EH (cell line): Measurements from ENCODE around the gene HAUS1.
"Not testable (repeated sequence)": the region's sequence is repeated elsewhere in the genome, so short reads cannot be mapped to it uniquely, and the experiment has no call there.

Experiments used
- DNase-seq: peaks from one replicate; pipeline ENCODE4 v3.0.0-alpha.2; 2015; ENCODE audit warnings: low read depth

Gene HAUS1

GRCh38 chr18:46095532-46095931 lies 8.7 kb upstream of the HAUS1 start:
- DNase-seq: no peak

GRCh38 chr18:46096651-46097300 lies 7.4 kb upstream of the HAUS1 start:
- DNase-seq: peak; percentile 4

GRCh38 chr18:46097431-46097800 lies 6.8 kb upstream of the HAUS1 start:
- no peak for DNase-seq

GRCh38 chr18:46097801-46098615 lies 6.2 kb upstream of the HAUS1 start, which contains the start of gene ATP5F1A:
TSS of gene ATP5F1A (minus strand) at chr18:46098296. CDS start at chr18:46098231, 65 bp downstream.
- peak; percentile 89 for DNase-seq

- DNase-seq: no peak
Observed at GRCh38 chr18:46098616-46098933, 5.6 kb upstream of the HAUS1 start.

GRCh38 chr18:46099463-46099862 lies 4.7 kb upstream of the HAUS1 start:
- DNase-seq: no peak

- DNase-seq: no peak
Observed at GRCh38 chr18:46109386-46109785, 5.2 kb downstream of the HAUS1 start.

- DNase-seq: no peak
Observed at GRCh38 chr18:46110406-46110805, 6.2 kb downstream of the HAUS1 start.

- DNase-seq: no peak
Observed at GRCh38 chr18:46113751-46114150, 9.6 kb downstream of the HAUS1 start.

GRCh38 chr18:46126625-46127024 lies 22.4 kb downstream of the HAUS1 start:
- not testable (repeated sequence) for DNase-seq

- no peak for DNase-seq
Observed at GRCh38 chr18:46130061-46130460, 25.9 kb downstream of the HAUS1 start.

- DNase-seq: not testable (repeated sequence)
Observed at GRCh38 chr18:46130549-46130948, 26.4 kb downstream of the HAUS1 start.

- DNase-seq: no peak
Observed at GRCh38 chr18:46133534-46133933, 29.3 kb downstream of the HAUS1 start.

- DNase-seq: peak; percentile 16
Observed at GRCh38 chr18:46134920-46135675, 30.9 kb downstream of the HAUS1 start.

- no peak for DNase-seq
Observed at GRCh38 chr18:46140173-46140572, 36.0 kb downstream of the HAUS1 start.

- no peak for DNase-seq
Observed at GRCh38 chr18:46141199-46141598, 37.0 kb downstream of the HAUS1 start.

GRCh38 chr18:46148810-46149209 lies 44.6 kb downstream of the HAUS1 start:
- peak; percentile 71 for DNase-seq

- DNase-seq: peak; percentile 86
Observed at GRCh38 chr18:46152436-46152807, 48.2 kb downstream of the HAUS1 start.

GRCh38 chr18:46152808-46153617 lies 48.8 kb downstream of the HAUS1 start:
- peak; percentile 67 for DNase-seq

GRCh38 chr18:46155641-46156051 lies 51.5 kb downstream of the HAUS1 start:
- peak; percentile 97 for DNase-seq

GRCh38 chr18:46156124-46156745 lies 52.0 kb downstream of the HAUS1 start:
- DNase-seq: no peak

GRCh38 chr18:46156843-46157242 lies 52.7 kb downstream of the HAUS1 start:
- no peak for DNase-seq
